GDM1 (cell line): ENCODE measurements around the gene PKHD1.

ENCODE experiments used
- DNase-seq: peaks from one replicate; lab custom pipeline; 2025; lab: John Stamatoyannopoulos, UW

The PKHD1 gene, protein sequence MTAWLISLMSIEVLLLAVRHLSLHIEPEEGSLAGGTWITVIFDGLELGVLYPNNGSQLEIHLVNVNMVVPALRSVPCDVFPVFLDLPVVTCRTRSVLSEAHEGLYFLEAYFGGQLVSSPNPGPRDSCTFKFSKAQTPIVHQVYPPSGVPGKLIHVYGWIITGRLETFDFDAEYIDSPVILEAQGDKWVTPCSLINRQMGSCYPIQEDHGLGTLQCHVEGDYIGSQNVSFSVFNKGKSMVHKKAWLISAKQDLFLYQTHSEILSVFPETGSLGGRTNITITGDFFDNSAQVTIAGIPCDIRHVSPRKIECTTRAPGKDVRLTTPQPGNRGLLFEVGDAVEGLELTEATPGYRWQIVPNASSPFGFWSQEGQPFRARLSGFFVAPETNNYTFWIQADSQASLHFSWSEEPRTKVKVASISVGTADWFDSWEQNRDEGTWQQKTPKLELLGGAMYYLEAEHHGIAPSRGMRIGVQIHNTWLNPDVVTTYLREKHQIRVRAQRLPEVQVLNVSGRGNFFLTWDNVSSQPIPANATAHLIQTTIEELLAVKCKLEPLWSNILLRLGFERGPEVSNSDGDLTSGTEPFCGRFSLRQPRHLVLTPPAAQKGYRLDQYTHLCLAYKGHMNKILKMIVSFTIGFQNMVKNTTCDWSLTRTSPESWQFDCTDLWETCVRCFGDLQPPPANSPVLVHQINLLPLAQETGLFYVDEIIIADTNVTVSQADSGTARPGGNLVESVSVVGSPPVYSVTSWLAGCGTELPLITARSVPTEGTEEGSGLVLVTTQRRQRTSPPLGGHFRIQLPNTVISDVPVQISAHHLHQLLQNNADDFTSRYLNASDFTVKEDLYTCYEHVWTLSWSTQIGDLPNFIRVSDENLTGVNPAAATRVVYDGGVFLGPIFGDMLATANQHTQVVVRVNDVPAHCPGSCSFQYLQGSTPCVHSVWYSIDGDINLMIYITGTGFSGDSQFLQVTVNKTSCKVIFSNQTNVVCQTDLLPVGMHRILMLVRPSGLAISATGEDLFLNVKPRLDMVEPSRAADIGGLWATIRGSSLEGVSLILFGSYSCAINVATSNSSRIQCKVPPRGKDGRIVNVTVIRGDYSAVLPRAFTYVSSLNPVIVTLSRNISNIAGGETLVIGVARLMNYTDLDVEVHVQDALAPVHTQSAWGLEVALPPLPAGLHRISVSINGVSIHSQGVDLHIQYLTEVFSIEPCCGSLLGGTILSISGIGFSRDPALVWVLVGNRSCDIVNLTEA (N-terminal part only)

GRCh38 chr6:52087498-52087999 is at the start of gene PKHD1:
Gene PKHD1, minus strand, starts transcription at chr6:52087613. Its CDS starts 2,680 bp downstream, at chr6:52084933.
- DNase-seq, result no peak

GRCh38 chr6:52136934-52137467 is 49.6 kb upstream of the PKHD1 start:
- no peak for DNase-seq

DNA sequence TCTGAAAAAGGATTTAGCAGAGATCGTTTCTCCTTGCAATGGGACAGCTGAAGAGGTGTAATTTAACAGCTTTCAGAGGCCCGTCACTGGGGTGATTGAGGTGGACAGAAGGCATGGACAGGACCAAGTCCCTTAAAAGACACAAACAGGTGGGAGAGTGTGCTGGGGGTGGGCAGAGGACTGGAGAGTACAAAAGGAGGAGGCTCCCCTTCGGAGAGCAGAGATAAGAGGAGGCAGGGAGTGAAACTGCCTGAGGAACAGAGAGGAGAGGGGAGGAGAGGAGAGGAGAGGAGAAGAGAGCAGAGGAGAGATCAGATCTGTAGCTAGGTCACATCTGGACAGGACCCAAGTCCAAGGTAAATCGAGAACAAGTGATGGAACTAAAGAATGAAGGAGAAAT is 48.6 kb upstream of the PKHD1 start:
- no peak for DNase-seq

DNA sequence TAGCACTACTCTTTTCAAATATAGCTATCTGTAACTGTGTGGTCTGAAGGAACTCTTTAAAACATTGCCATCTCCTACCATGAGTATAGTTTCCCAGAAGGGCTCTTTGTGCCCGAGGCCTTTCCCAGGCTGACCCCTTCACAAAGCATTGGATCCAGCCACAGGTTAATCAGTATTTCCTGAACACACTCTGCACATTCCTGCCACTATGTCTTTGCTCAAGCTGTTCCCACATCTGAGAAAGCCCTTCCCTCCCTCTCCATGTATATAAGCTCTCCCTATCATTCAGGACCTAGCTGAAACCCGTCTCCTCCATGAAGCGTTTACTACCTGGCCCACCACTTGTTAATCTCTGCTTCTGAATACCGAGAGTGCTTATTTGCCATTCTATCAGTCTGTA is 47.8 kb upstream of the PKHD1 start:
- no peak for DNase-seq

DNA sequence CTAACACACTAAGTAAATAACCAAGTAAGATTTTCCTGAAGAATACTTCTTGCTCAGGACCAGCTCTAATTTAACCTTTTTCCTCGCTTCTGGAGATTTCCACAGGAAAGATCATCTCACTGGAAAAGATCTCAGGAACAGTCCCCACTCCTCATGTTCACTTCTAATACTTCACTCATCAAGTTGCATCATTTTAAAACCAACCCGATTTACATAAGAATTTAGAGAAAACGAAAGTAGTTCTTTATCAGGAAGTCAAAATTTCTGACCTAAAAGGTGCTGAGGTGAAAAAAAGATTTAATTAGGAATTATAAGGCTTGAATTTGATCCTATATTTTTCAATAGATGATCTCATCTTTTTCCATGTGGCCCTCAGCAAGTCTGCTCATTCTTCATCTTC is 46.6 kb upstream of the PKHD1 start:
- no peak for DNase-seq

DNA sequence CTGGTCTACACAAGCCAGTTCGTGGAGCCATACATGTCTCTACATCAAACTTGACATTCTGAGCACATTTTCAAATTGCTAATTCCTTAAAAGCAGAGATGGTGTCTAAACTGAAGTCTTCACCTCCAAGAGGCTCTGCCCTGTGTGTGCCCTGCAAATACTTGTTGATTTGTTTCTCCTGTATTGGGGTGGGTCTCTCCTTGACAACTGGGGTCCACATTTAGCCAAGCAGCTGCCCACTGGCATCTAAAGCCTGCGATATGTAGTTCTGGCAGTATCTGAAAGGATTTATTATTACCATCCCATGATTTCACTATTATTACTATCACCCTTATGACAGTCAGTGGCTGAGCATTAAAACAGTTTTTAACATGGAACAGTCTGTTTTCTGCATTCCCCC is 45.9 kb upstream of the PKHD1 start:
- DNase-seq, result no peak

GRCh38 chr6:52132292-52132691 is 44.9 kb upstream of the PKHD1 start:
- no peak for DNase-seq

DNA sequence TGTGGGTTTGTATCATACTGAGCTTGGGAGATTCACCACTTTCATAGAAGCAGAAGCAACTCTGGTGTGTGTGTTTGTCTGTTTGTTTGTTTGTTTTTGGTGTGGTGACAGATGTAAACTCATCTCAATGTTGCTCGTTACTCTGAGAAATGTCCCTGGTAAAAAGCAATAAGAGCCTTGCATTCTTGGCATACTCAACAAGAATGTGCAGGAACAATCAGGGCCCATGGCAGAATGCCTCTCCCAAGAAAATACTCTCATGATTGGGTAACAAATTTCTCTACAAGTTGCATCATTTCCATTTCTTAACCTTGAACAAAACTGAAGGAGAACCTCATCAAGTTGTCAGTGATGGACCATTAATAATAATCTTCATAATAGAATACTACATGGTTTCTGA is 43.0 kb upstream of the PKHD1 start:
- DNase-seq, result no peak

DNA sequence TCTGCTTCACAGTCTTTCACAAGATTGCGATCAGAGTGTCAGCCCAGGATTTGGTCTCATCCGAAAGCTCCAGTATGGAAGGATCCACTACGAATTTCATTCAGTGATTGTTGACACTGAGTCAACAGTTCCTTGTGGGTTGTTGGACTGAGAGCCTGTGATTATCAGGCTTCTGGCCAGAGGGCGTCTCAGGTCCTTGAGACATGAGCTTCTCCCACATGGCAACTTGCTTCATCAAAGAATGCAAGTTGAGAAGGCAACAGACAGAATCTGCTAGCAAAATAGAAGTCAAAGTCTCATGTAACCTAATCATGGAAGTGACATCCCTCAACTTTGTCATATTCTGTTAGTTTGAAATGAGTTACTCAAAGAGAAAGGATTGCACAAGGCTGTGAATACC is 40.5 kb upstream of the PKHD1 start:
- DNase-seq, result no peak

DNA sequence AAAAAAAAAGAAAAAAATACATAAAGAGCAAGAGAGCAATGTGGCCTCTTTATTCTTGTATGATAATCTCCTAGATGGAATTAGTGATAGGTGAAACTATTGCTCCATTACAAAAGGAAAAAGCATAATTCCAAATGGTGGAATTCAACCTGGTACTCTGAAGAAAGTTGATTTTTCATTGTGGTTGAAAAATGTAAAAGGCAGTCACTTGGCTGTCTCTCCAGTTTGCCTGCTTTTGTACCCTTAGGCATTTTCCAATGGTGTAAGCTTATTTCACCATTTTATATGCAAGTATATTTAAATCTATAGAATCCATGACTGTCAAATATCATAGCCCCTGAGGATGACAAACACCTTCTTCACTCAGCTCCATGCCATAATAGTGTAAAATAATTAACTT is 38.8 kb upstream of the PKHD1 start:
- no peak for DNase-seq

GRCh38 chr6:52125572-52125971 is 38.2 kb upstream of the PKHD1 start:
- no peak for DNase-seq

DNA sequence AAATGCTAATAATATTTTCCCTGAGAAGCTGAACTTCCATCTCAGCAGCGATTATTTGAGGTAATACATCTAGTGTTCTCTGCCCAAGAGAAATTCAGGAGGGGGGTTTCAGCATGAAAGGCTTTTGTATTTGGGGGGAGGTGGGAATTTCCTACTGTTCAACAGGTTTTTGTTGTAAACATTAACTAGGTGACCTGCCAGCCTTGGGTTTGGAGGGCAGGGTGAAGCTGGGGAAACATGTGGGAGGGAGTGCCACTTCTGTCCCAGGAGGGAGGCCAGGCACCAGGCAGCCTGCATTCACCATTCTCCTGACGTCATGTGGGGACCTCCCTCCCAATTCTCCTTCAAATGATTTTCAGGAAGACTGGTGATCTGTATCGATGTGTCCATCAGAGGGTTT is 37.7 kb upstream of the PKHD1 start:
- no peak for DNase-seq

GRCh38 chr6:52124126-52125121 is 37.0 kb upstream of the PKHD1 start:
- DNase-seq, result no peak

GRCh38 chr6:52123251-52123650 is 35.8 kb upstream of the PKHD1 start:
- DNase-seq, result no peak

DNA sequence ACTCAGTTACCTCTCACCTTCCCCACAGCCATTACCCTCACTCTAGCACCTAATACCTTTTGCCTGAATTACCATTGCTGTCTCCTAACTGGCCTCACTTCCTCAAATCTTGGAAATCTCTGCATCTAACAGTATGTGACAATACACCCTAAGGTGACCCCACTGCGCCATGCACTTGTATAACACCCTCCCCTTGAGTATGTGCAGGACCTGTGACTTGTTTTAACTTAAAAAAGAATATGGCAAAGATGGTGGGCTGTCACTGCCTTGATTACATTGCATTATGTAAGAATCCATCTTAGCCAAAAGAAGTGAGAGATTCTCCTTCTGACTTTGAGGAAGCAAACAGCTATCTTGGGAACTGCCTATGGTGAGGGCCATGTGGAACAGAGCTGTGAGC is 29.9 kb upstream of the PKHD1 start:
- DNase-seq, result no peak

- DNase-seq, result no peak
Observed at GRCh38 chr6:52116605-52116948, 29.2 kb upstream of the PKHD1 start.

- no peak for DNase-seq
Observed at GRCh38 chr6:52115891-52116604, 28.6 kb upstream of the PKHD1 start.

DNA sequence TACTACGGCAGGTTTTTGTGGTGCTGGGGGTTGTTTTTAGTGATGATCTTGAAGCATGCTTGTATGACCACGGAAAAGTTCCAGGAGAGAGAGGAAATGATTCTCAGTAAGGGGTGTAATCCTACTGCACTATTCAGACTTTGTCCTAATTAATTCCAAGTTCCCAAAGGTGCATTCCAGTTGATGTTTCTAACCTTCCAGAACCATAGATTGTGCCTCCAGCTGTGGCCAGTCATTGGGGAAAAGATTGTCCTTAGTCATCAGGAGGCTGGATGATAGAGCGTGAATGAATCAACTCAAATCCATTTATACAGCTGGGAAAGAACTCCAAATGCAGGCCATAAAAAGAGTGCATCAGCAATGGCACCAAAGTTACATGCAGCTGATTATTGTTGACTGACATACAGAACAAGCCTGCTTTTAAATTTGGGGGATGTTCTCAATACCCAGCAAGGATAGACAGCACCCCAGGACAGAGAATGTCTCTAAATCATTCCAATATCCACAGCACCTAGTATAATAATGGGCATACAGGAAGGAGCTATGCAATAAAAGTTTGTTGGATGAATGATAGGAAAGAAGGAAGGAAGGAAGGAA is 27.8 kb upstream of the PKHD1 start:
- DNase-seq, result no peak

- no peak for DNase-seq
Observed at GRCh38 chr6:52109171-52109571, 21.8 kb upstream of the PKHD1 start.

GRCh38 chr6:52108128-52108527 is 20.7 kb upstream of the PKHD1 start:
- DNase-seq, result no peak
